Fibroblast of peridontal ligament (primary cell): ENCODE measurements around the gene ACADS.
A peak's percentile ranks its signal among the peaks of the same experiment; 100 is the strongest.

Source experiments
- DNase-seq: peaks from one replicate; pipeline ENCODE4 v3.0.0-alpha.2; 2010; ENCODE audit errors: extremely low read depth

The ACADS gene

GRCh38 chr12:120702637-120703036, 23.0 kb upstream of the ACADS start:
- no peak for DNase-seq

GRCh38 chr12:120703311-120703942, 22.2 kb upstream of the ACADS start:
- no peak for DNase-seq

- DNase-seq, result no peak
These were observed 20.0 kb upstream of the ACADS start for GRCh38 chr12:120705618-120706017.

GRCh38 chr12:120706029-120706428, 19.6 kb upstream of the ACADS start:
- no peak for DNase-seq

GRCh38 chr12:120708651-120709050, 17.0 kb upstream of the ACADS start:
- no peak for DNase-seq

- DNase-seq, result no peak
These were observed 15.4 kb upstream of the ACADS start, which contains the start of gene UNC119B for GRCh38 chr12:120710031-120710804. Gene UNC119B (plus strand): TSS chr12:120710458. CDS start chr12:120710475, 17 bp downstream.

GRCh38 chr12:120710805-120711296, 14.8 kb upstream of the ACADS start:
- DNase-seq, result no peak

- no peak for DNase-seq
These were observed 14.2 kb upstream of the ACADS start for GRCh38 chr12:120711411-120711810.

GRCh38 chr12:120712610-120713009, 13.0 kb upstream of the ACADS start:
- no peak for DNase-seq

GRCh38 chr12:120713861-120714482, 11.7 kb upstream of the ACADS start:
- DNase-seq, result peak; percentile 88

GRCh38 chr12:120718055-120718454, 7.6 kb upstream of the ACADS start:
- DNase-seq, result no peak

GRCh38 chr12:120719072-120719471, 6.6 kb upstream of the ACADS start:
- no peak for DNase-seq

- DNase-seq, result peak; percentile 89
These were observed 6.0 kb upstream of the ACADS start for GRCh38 chr12:120719496-120720233.

GRCh38 chr12:120720234-120720986, 5.2 kb upstream of the ACADS start:
- peak; percentile 85 for DNase-seq

GRCh38 chr12:120720987-120721801, 4.4 kb upstream of the ACADS start:
- no peak for DNase-seq

GRCh38 chr12:120721866-120722265, 3.8 kb upstream of the ACADS start:
- DNase-seq, result no peak

- peak; percentile 78 for DNase-seq
These were observed 2.8 kb upstream of the ACADS start for GRCh38 chr12:120722784-120723183.

- no peak for DNase-seq
These were observed 906 bp upstream of the ACADS start for GRCh38 chr12:120724720-120725119.

GRCh38 chr12:120725151-120725658, 421 bp upstream of the ACADS start:
- DNase-seq, result no peak

- no peak for DNase-seq
These were observed 826 bp downstream of the ACADS start for GRCh38 chr12:120726510-120726793.
